Astrocyte (in vitro differentiated cells and primary cell): ENCODE results near the gene MRAP2. TPM values are rescaled to one million over a fixed set of nuclear protein-coding genes. Genes with fewer than 3 reads are reported as not detected.
"Not testable (repeated sequence)": the region's sequence is repeated elsewhere in the genome, so short reads cannot be mapped to it uniquely, and the experiment has no call there.

Source experiments
- DNase-seq: peaks from one replicate; pipeline ENCODE4 v3.0.0-alpha.2; 2010; ENCODE audit warnings: low read depth
- FAIRE-seq: peaks from 2 replicates; lab custom pipeline; 2011; peaks lifted over from hg19 to GRCh38; lab: Jason Lieb, UNC
- H2AFZ ChIP-seq: 2 replicates; pipeline ENCODE4 v1.6.0; 2012; ENCODE audit warnings: low read depth, low read length, inconsistent platforms
- H3K27ac ChIP-seq: 2 replicates; pipeline ENCODE4 v1.5.1; 2011; ENCODE audit warnings: low read depth, low read length, inconsistent platforms
- H3K27me3 ChIP-seq: 2 replicates; pipeline ENCODE4 v1.6.0; 2011; ENCODE audit warnings: low read length, inconsistent platforms; ENCODE audit not compliant: insufficient read depth
- H3K36me3 ChIP-seq: 2 replicates; pipeline ENCODE4 v1.5.1; 2011; ENCODE audit warnings: low read length, inconsistent platforms; ENCODE audit not compliant: insufficient read depth
- H3K4me1 ChIP-seq: 2 replicates; pipeline ENCODE4 v1.5.1; 2011; ENCODE audit warnings: low read length, inconsistent platforms; ENCODE audit not compliant: insufficient read depth
- H3K4me2 ChIP-seq: 2 replicates; pipeline ENCODE4 v1.6.0; 2012; ENCODE audit warnings: low read length, inconsistent platforms
- H3K4me3 ChIP-seq: 2 replicates; pipeline ENCODE4 v1.5.1; 2011; ENCODE audit warnings: low read depth, mild to moderate bottlenecking, low read length, inconsistent platforms; ENCODE audit not compliant: insufficient read depth
- H3K79me2 ChIP-seq: 2 replicates; pipeline ENCODE4 v1.6.0; 2012; ENCODE audit warnings: mild to moderate bottlenecking, low read length, inconsistent platforms; ENCODE audit not compliant: insufficient read depth
- H3K9ac ChIP-seq: 2 replicates; pipeline ENCODE4 v1.6.0; 2012; ENCODE audit warnings: mild to moderate bottlenecking, low read length, inconsistent platforms
- H3K9me3 ChIP-seq: 2 replicates; pipeline ENCODE4 v1.5.1; 2012; ENCODE audit warnings: low read depth, mild to moderate bottlenecking, low read length, inconsistent platforms; ENCODE audit not compliant: insufficient read depth
- H4K20me1 ChIP-seq: 2 replicates; pipeline ENCODE4 v1.6.0; 2012; ENCODE audit warnings: low read length, inconsistent platforms; ENCODE audit not compliant: insufficient read depth
- H3K27ac Mint-ChIP-seq: one replicate; pipeline ENCODE4 v1.8.0; 2021; ENCODE audit warnings: mild to moderate bottlenecking, mixed read lengths; ENCODE audit not compliant: unreplicated experiment
- H3K27me3 Mint-ChIP-seq: one replicate; pipeline ENCODE4 v1.8.0; 2021; ENCODE audit warnings: low read depth, mixed read lengths; ENCODE audit not compliant: unreplicated experiment
- H3K36me3 Mint-ChIP-seq: one replicate; pipeline ENCODE4 v1.8.0; 2021; ENCODE audit warnings: low read depth, mixed read lengths; ENCODE audit not compliant: unreplicated experiment
- H3K4me1 Mint-ChIP-seq: one replicate; pipeline ENCODE4 v1.8.0; 2021; ENCODE audit warnings: low read depth, mixed read lengths; ENCODE audit not compliant: unreplicated experiment
- H3K4me3 Mint-ChIP-seq: one replicate; pipeline ENCODE4 v1.8.0; 2021; ENCODE audit warnings: mild to moderate bottlenecking, moderate library complexity, mixed read lengths; ENCODE audit not compliant: unreplicated experiment
- H3K9me3 Mint-ChIP-seq: one replicate; pipeline ENCODE4 v1.8.0; 2021; ENCODE audit warnings: mild to moderate bottlenecking, mixed read lengths; ENCODE audit not compliant: unreplicated experiment
- CTCF ChIP-seq: IDR thresholded peaks from 2 replicates; pipeline ENCODE4 v1.5.1; 2011; ENCODE audit warnings: low read depth, mild to moderate bottlenecking, inconsistent platforms, low read length, moderate library complexity; ENCODE audit not compliant: insufficient read depth
- EZH2 ChIP-seq: IDR thresholded peaks from 2 replicates; pipeline ENCODE4 v1.6.1; 2012; ENCODE audit warnings: mild to moderate bottlenecking, low read length, inconsistent platforms; ENCODE audit not compliant: insufficient read depth
- total RNA-seq: library from RNA; stranded (reverse); gene quantifications from 2 replicates; pipeline ENCODE4 v1.2.1, GENCODE V29; 2021

Gene MRAP2
- total RNA-seq, 1 donor from 2014 or later: 0.20 TPM

GRCh38 chr6:84123186-84123585, 89.6 kb downstream of the MRAP2 start:
- no peaks in the 10 kb centered on the region for H3K27me3 ChIP-seq
- no peak overlapping the region for H3K4me3 ChIP-seq
- H3K27ac ChIP-seq: no peak overlapping the region
- Mint-ChIP-seq H3K4me1 (no peaks in the 10 kb centered on the region), H3K27ac (no peak overlapping the region), H3K36me3 (peaks cover 8% of the 10 kb centered on the region), H3K9me3 (no peaks in the 10 kb centered on the region), H3K27me3 (no peaks in the 10 kb centered on the region), H3K4me3 (no peak overlapping the region)
- H2AFZ ChIP-seq: no peak overlapping the region
- DNase-seq (no peak), FAIRE-seq (no peak)
- TF ChIP-seq CTCF: no peak
- TF ChIP-seq EZH2: no peak
- H3K4me2 ChIP-seq: no peak overlapping the region
- no peaks in the 10 kb centered on the region for H3K79me2 ChIP-seq
- no peaks in the 10 kb centered on the region for H4K20me1 ChIP-seq
- no peaks in the 10 kb centered on the region for H3K4me1 ChIP-seq
- no peak overlapping the region for H3K9ac ChIP-seq
- H3K36me3 ChIP-seq: no peaks in the 10 kb centered on the region
- no peaks in the 10 kb centered on the region for H3K9me3 ChIP-seq

- H3K27me3 ChIP-seq, H3K36me3 ChIP-seq, H3K27ac Mint-ChIP-seq, H3K9me3 ChIP-seq, H3K27ac ChIP-seq, H2AFZ ChIP-seq, FAIRE-seq, H3K4me1 Mint-ChIP-seq, H3K9ac ChIP-seq, H3K4me2 ChIP-seq, H3K4me3 ChIP-seq, H3K4me1 ChIP-seq, DNase-seq, H3K4me3 Mint-ChIP-seq, H4K20me1 ChIP-seq, H3K79me2 ChIP-seq, H3K27me3 Mint-ChIP-seq: not testable (repeated sequence)
- H3K9me3 Mint-ChIP-seq: peaks cover 13% of the 10 kb centered on the region
- H3K36me3 Mint-ChIP-seq: peaks cover 17% of the 10 kb centered on the region
Measured at GRCh38 chr6:84129588-84129987, 96.0 kb downstream of the MRAP2 start.

- H3K4me1 Mint-ChIP-seq, FAIRE-seq, H4K20me1 ChIP-seq, H3K27me3 Mint-ChIP-seq, H3K27ac ChIP-seq, H3K4me1 ChIP-seq, H3K79me2 ChIP-seq, H2AFZ ChIP-seq, H3K9ac ChIP-seq, H3K4me3 ChIP-seq, H3K27me3 ChIP-seq, H3K36me3 ChIP-seq, H3K27ac Mint-ChIP-seq, H3K4me3 Mint-ChIP-seq, H3K9me3 ChIP-seq, DNase-seq, H3K4me2 ChIP-seq: not testable (repeated sequence)
- Mint-ChIP-seq H3K36me3 (peaks cover 21% of the 10 kb centered on the region), H3K9me3 (peaks cover 13% of the 10 kb centered on the region)
Measured at GRCh38 chr6:84133385-84133784, 99.8 kb downstream of the MRAP2 start.

- Mint-ChIP-seq H3K4me1 (peaks cover 2% of the 10 kb centered on the region), H3K4me3 (no peak overlapping the region), H3K27me3 (no peaks in the 10 kb centered on the region), H3K36me3 (peaks cover 25% of the 10 kb centered on the region), H3K9me3 (peaks cover 13% of the 10 kb centered on the region), H3K27ac (no peak overlapping the region)
- no peak overlapping the region for H2AFZ ChIP-seq
- no peaks in the 10 kb centered on the region for H3K79me2 ChIP-seq
- H3K27ac ChIP-seq: no peak overlapping the region
- no peaks in the 10 kb centered on the region for H3K9me3 ChIP-seq
- H3K4me3 ChIP-seq: no peak overlapping the region
- H3K4me1 ChIP-seq: no peaks in the 10 kb centered on the region
- FAIRE-seq (no peak), DNase-seq (no peak)
- no peak overlapping the region for H3K4me2 ChIP-seq
- no peaks in the 10 kb centered on the region for H4K20me1 ChIP-seq
- H3K36me3 ChIP-seq: no peaks in the 10 kb centered on the region
- no peak overlapping the region for H3K9ac ChIP-seq
- no peaks in the 10 kb centered on the region for H3K27me3 ChIP-seq
- TF ChIP-seq EZH2 (no peak), CTCF (no peak)
Measured at GRCh38 chr6:84135291-84135690, 101.7 kb downstream of the MRAP2 start.
